Adrenal gland (tissue), 12 donors: ENCODE results near the gene GLIS1. TPM values are rescaled to one million over a fixed set of nuclear protein-coding genes. Genes with fewer than 3 reads are reported as not detected.
A peak's percentile ranks its signal among the peaks of the same experiment; 100 is the strongest.

Source experiments
- DNase-seq, 7 donors: peaks; one replicate each; pipeline ENCODE4 v3.0.0-alpha.2; 2019 to 2020
- H3K27ac ChIP-seq, 5 donors: fragments of 200-600 bp; sonication (generic) in 4 of 5; 1 replicate in 3 of 5; 2 replicates in 2 of 5; pipeline versions ENCODE4 v1.5.1 to v1.8.0; 2016 to 2020; ENCODE audit warnings: mild to moderate bottlenecking in 1 of 5
- H3K27me3 ChIP-seq: fragments of 200-600 bp; 2 replicates; pipeline ENCODE4 v1.8.0; 2021
- H3K36me3 ChIP-seq, 2 donors: fragments of 200-600 bp; replicated peaks in 1 of 2; 1 replicate in 1 of 2; 2 replicates in 1 of 2; pipeline versions ENCODE4 v1.5.1 to v1.8.0; 2018 to 2022
- H3K4me1 ChIP-seq, 2 donors: fragments of 200-600 bp; replicated peaks in 1 of 2; 1 replicate in 1 of 2; 2 replicates in 1 of 2; pipeline versions ENCODE4 v1.5.1 to v1.8.0; 2018 to 2021
- H3K4me3 ChIP-seq, 4 donors: fragments of 200-600 bp; sonication (generic) in 3 of 4; one replicate each; pipeline ENCODE4 v1.5.1; 2016 to 2018
- H3K9me3 ChIP-seq, 3 donors: fragments of 200-600 bp; sonication (generic) in 1 of 3; replicated peaks in 1 of 3; 1 replicate in 2 of 3; 2 replicates in 1 of 3; pipeline versions ENCODE4 v1.5.1 to v1.8.0; 2016 to 2021
- POLR2A ChIP-seq, 2 donors: fragments of 450-650 bp; IDR thresholded peaks; one replicate each; pipeline ENCODE4 v1.6.1; 2017; ENCODE audit warnings: antibody characterized with exemption in 2 of 2, mild to moderate bottlenecking in 2 of 2, moderate library complexity in 1 of 2
- WGBS, 4 donors: extraction: QIAGEN DNeasy Blood & Tissue Kit in 2 of 4; methylation state at CpG; one replicate each; pipeline versions ENCODE4 v1.1.5 to v1.1.7; 2013 to 2017; 5-methylcytosine and 5-hydroxymethylcytosine counted together
- intact Hi-C, 2 donors: fragments of 100-400 bp; cut with DNase I; formaldehyde crosslinking; loops; one replicate each; pipeline versions ENCODE4 v1.14.1 to v1.15.0; 2022 to 2023
- polyA plus RNA-seq, 3 donors: library from polyadenylated mRNA; stranded (reverse); fragments of 200-250 nt in 2 of 3; fragments of 350-450 nt in 1 of 3; fragmentation: Illumina TruSeq in 1 of 3; extraction: RNeasy Lipid Tissue Mini Kit (QIAGEN cat#74804) in 1 of 3; gene quantifications; one replicate each; pipeline ENCODE4 v1.2.3, GENCODE V29; 2013 to 2014
- total RNA-seq, 9 donors: library from RNA; depleted of rRNA in 4 of 9; stranded (reverse); fragments of >200 nt in 4 of 9; fragments of 120-200 nt in 1 of 9; fragmentation: NEBNext Ultra II Directional in 1 of 9; extraction: Animal tissue kit (Norgen Biotek cat#: 25700) in 1 of 9; gene quantifications; one replicate each; pipeline versions ENCODE4 v1.1.0 to v1.2.4, GENCODE V29; 2013 to 2023
- TF ChIP-seq, protein P1 (sequence below), 6 experiments: fragments of 450-650 bp in 4 of 6; fragments of 200-600 bp in 2 of 6; sonication (generic) in 1 of 6; IDR thresholded peaks; 1 replicate in 5 of 6; 2 replicates in 1 of 6; pipeline versions ENCODE4 v1.5.1 to v1.8.0; 2016 to 2021; ENCODE audit warnings: antibody characterized with exemption in 6 of 6, mild to moderate bottlenecking in 2 of 6, moderate library complexity in 1 of 6
- donor health status: healthy with polysubstance abuse.
- donor health status: Bipolar disorder and iron deficiency.
- donor health status: DM: yes; HTN: yes; CAD: no.
- donor health status: DM: no; HTN: no; CAD: no.
- donor health status: DM: no; HTN: no; CAD: no.
- donor health status: DM: yes; HTN: yes; CAD: no.

Gene GLIS1
- total and polyA plus RNA-seq, 12 donors = 0.08 to 0.37 (median 0.14) TPM; not detected in 6

- H3K27me3 ChIP-seq = no peaks in the 10 kb centered on the region
- no peak overlapping the region for H3K4me3 ChIP-seq
- H3K36me3 ChIP-seq = no peaks in the 10 kb centered on the region
- no peak overlapping the region for H3K27ac ChIP-seq
- intact Hi-C loops = no loop called here
- H3K4me1 ChIP-seq = no peaks in the 10 kb centered on the region
- WGBS, 4 donors = 67 to 80% (median 74%) methylated on average over 6 to 10 of the region's 10 CpGs
- no peak for TF ChIP-seq POLR2A (IDR thresholded peaks at IDR 0.05)
- TF ChIP-seq, protein P1, sequence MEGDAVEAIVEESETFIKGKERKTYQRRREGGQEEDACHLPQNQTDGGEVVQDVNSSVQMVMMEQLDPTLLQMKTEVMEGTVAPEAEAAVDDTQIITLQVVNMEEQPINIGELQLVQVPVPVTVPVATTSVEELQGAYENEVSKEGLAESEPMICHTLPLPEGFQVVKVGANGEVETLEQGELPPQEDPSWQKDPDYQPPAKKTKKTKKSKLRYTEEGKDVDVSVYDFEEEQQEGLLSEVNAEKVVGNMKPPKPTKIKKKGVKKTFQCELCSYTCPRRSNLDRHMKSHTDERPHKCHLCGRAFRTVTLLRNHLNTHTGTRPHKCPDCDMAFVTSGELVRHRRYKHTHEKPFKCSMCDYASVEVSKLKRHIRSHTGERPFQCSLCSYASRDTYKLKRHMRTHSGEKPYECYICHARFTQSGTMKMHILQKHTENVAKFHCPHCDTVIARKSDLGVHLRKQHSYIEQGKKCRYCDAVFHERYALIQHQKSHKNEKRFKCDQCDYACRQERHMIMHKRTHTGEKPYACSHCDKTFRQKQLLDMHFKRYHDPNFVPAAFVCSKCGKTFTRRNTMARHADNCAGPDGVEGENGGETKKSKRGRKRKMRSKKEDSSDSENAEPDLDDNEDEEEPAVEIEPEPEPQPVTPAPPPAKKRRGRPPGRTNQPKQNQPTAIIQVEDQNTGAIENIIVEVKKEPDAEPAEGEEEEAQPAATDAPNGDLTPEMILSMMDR (IDR thresholded peaks at IDR 0.05) = no peak
- no peaks in the 10 kb centered on the region for H3K9me3 ChIP-seq
- peak in 1 of 7 donors; percentile 1 for DNase-seq
Observed at GRCh38 chr1:53552146-53552861, 186.7 kb downstream of the GLIS1 start.

GRCh38 chr1:53551428-53551995 lies 187.5 kb downstream of the GLIS1 start:
- Histone ChIP-seq H3K27ac (no peak overlapping the region), H3K36me3 (no peaks in the 10 kb centered on the region), H3K9me3 (no peaks in the 10 kb centered on the region), H3K4me1 (no peaks in the 10 kb centered on the region), H3K4me3 (no peak overlapping the region), H3K27me3 (no peaks in the 10 kb centered on the region)
- WGBS, 4 donors = 82 to 91% (median 89%) methylated on average over 4 to 8 of the region's 8 CpGs
- TF ChIP-seq, protein P1 (IDR thresholded peaks at IDR 0.05) = no peak
- no peak for TF ChIP-seq POLR2A (IDR thresholded peaks at IDR 0.05)
- intact Hi-C loops = no loop called here
- DNase-seq = peak in 2 of 7 donors; percentile 4 to 6

DNA sequence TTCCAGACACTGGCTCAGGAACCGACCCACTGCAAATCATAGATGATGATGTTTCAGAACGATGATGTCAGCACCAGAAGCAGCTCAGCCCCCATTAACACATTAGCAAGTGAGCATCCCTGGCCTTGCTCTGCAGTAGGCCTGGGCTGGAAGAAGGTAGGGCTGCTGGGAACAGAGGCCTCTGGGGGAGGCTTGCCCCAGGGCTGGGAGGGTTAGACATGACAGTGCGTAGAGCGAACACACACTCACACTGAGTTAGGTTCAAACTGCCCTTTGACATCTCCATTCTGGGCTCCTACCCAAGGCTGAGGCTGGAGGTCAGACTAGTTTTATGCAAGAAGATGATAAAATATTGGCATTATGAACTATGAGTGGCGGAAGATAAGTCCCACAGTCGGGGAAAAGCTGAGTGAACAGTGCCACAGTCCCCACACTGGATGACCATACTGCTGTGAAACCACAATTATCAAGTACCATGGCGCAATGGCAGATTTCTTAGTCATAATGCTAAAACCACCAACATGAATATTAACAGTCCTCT lies 188.7 kb downstream of the GLIS1 start:
- Histone ChIP-seq H3K27me3 (no peaks in the 10 kb centered on the region), H3K36me3 (no peaks in the 10 kb centered on the region), H3K27ac (peak overlapping the region in 1 of 5 donors; percentile 86), H3K4me3 (no peak overlapping the region), H3K9me3 (no peaks in the 10 kb centered on the region), H3K4me1 (no peaks in the 10 kb centered on the region)
- WGBS, 4 donors = 44 to 66% (median 50%) methylated on average over 4 to 7 of the region's 7 CpGs
- intact Hi-C loops = no loop called here
- no peak for TF ChIP-seq POLR2A (IDR thresholded peaks at IDR 0.05)
- peak; percentile 29 to 88 (median 64) for DNase-seq

- peak overlapping the region in 1 of 5 donors; percentile 86 for H3K27ac ChIP-seq
- no peak for TF ChIP-seq POLR2A (IDR thresholded peaks at IDR 0.05)
- TF ChIP-seq, protein P1 (IDR thresholded peaks at IDR 0.05) = no peak
- H3K4me1 ChIP-seq = no peaks in the 10 kb centered on the region
- intact Hi-C loops = no loop called here
- no peaks in the 10 kb centered on the region for H3K9me3 ChIP-seq
- no peaks in the 10 kb centered on the region for H3K27me3 ChIP-seq
- 91 to 94% (median 93%) methylated on average over 3 of the region's 3 CpGs for WGBS, 4 donors
- H3K4me3 ChIP-seq = no peak overlapping the region
- no peak for DNase-seq
- H3K36me3 ChIP-seq = no peaks in the 10 kb centered on the region
Observed at GRCh38 chr1:53549781-53550180, 189.2 kb downstream of the GLIS1 start.
